ENCODE measurements around the gene DOK5. TPM values are rescaled to one million over a fixed set of nuclear protein-coding genes. Genes with fewer than 3 reads are reported as not detected.

The DOK5 gene
- total and polyA plus RNA-seq, 9 of the 15 experiments (the other 6 are each of a cell fraction or from before 2014, with no cell fraction given) = not detected

DNA sequence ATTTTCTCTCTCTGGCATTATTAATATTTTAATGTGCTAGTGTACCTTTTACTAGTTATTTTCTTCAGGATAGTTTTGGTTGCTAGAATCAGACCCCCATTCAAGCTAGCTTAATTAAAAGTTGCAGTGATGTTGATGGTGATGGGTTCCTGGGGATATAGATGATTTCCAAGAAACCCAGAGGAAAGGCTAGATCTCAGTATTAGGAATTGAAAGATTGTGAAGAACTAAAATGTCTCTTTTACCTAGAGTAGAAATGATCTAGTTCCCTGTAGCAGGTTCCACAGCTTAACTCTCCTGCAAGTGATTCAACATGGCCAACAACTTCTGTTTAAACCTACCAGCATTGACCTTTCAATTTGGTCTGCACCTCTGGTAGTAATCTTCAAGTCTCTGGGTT, 78.6 kb downstream of the DOK5 start:
- H3K36me3 ChIP-seq (ENCODE audit: control insufficient read depth, insufficient read depth, low read length) = no peaks in the 10 kb centered on the region
- TF ChIP-seq RUNX1 (IDR thresholded peaks at IDR 0.05; ENCODE audit: low read depth) = no peak
- TF ChIP-seq, protein P1, sequence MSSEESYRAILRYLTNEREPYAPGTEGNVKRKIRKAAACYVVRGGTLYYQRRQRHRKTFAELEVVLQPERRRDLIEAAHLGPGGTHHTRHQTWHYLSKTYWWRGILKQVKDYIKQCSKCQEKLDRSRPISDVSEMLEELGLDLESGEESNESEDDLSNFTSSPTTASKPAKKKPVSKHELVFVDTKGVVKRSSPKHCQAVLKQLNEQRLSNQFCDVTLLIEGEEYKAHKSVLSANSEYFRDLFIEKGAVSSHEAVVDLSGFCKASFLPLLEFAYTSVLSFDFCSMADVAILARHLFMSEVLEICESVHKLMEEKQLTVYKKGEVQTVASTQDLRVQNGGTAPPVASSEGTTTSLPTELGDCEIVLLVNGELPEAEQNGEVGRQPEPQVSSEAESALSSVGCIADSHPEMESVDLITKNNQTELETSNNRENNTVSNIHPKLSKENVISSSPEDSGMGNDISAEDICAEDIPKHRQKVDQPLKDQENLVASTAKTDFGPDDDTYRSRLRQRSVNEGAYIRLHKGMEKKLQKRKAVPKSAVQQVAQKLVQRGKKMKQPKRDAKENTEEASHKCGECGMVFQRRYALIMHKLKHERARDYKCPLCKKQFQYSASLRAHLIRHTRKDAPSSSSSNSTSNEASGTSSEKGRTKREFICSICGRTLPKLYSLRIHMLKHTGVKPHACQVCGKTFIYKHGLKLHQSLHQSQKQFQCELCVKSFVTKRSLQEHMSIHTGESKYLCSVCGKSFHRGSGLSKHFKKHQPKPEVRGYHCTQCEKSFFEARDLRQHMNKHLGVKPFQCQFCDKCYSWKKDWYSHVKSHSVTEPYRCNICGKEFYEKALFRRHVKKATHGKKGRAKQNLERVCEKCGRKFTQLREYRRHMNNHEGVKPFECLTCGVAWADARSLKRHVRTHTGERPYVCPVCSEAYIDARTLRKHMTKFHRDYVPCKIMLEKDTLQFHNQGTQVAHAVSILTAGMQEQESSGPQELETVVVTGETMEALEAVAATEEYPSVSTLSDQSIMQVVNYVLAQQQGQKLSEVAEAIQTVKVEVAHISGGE (CRISPR knock-in tag; IDR thresholded peaks at IDR 0.05) = peak in 1 of 3 experiments; percentile 69; a peak in 2 of 6 replicates

More for the DNA sequence above, 78.6 kb downstream of the DOK5 start:
- Histone ChIP-seq H3K27me3 (ENCODE audit: control insufficient read depth in 2 of 2, insufficient read depth in 2 of 2, low read length in 2 of 2) (no peaks in the 10 kb centered on the region), H3K4me3 (no peak overlapping the region), H3K9me1 (ENCODE audit: control insufficient read depth, insufficient read depth, low read length) (no peaks in the 10 kb centered on the region), H3K4me1 (replicated peaks in 1 of 2; ENCODE audit: control insufficient read depth in 2 of 2, insufficient read depth in 2 of 2, low read length in 2 of 2) (no peaks in the 10 kb centered on the region), H3K79me2 (ENCODE audit: control insufficient read depth, insufficient read depth, low read length) (no peaks in the 10 kb centered on the region), H2AFZ (ENCODE audit: low read depth, low read length) (no peak overlapping the region), H4K20me1 (replicated peaks; ENCODE audit: control insufficient read depth, insufficient read depth, low read length) (no peaks in the 10 kb centered on the region), H3K4me2 (ENCODE audit: insufficient read depth, low read length) (no peak overlapping the region), H3K9ac (ENCODE audit: insufficient read depth in 1 of 2, low read depth in 2 of 2, low read length in 2 of 2) (no peak overlapping the region), H3K27ac (ENCODE audit: extremely low read depth, low read depth, low read length) (no peak overlapping the region), H3K9me3 (replicated peaks; ENCODE audit: control insufficient read depth, insufficient read depth, low read depth, low read length) (no peaks in the 10 kb centered on the region)
- intact Hi-C loops (cut with micrococcal nuclease) = no loop called here
- in situ Hi-C loops (cut with MboI) = no loop called here
- FAIRE-seq (no peak), ATAC-seq (no peak), DNase-seq (ENCODE audit: extremely low read depth in 1 of 4, low spot score in 3 of 4) (no peak)
- no TSS peak for BruUV-seq (replicated peaks)
- ChIA-PET CTCF (ENCODE audit: low intra/inter-chr PET ratio) (no interaction called here), POLR2A (interaction anchor here (0.7 kb wide), 1 partner anchor 880 kb away, joined by 5 read pairs; no protein-coding TSS in a partner anchor)

Data from K562 (cell line).